Measurements from ENCODE around the gene EXOC3.

EXOC3 gene

DNA sequence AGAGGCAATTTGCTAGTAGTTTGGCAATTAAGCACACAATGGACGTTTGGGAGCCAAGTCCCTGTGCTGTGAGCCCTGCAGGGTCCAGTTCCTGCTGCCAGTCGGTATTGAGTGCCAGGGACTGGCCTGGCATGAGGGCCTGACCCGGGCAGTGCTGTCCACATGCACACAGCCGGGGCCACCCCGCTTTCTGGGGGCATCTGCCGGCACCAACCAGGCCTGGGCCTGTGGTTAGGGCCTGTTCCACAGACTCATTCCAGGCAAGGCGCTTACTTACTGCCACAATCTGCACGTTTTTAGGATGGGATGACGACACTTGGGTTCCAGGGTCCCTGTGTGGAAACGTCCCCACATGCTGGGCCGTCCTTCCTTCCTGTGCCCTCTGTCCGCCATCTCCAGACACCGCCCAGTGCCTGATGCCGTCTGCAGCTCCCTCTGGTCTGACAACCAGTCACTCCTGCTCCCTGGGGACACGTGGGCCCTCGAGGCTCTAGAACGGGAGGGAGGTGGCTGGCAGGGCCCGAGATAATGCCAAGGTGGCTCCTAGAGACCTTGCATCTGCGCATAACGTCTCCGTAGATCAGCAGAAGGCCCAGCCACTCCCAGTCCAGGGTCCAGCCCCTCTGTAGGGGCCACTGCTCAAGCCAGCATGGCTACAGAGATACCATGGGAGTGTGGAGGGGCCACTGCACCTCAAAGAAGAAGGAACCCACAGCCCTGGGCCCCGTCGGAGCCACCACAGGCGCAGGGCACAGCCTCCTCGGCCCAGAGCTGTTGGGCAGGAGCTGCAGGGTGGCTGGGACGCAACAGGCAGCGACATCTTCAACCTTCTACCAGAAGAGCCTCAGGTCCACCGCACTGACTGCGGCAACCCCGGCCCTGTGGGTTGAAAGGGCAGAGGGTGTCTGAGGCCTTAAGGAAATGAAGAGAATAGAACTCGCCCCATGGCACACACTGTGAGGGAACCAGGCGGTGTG is 56.5 kb downstream of the EXOC3 start:
- TF ChIP-seq, protein P1, sequence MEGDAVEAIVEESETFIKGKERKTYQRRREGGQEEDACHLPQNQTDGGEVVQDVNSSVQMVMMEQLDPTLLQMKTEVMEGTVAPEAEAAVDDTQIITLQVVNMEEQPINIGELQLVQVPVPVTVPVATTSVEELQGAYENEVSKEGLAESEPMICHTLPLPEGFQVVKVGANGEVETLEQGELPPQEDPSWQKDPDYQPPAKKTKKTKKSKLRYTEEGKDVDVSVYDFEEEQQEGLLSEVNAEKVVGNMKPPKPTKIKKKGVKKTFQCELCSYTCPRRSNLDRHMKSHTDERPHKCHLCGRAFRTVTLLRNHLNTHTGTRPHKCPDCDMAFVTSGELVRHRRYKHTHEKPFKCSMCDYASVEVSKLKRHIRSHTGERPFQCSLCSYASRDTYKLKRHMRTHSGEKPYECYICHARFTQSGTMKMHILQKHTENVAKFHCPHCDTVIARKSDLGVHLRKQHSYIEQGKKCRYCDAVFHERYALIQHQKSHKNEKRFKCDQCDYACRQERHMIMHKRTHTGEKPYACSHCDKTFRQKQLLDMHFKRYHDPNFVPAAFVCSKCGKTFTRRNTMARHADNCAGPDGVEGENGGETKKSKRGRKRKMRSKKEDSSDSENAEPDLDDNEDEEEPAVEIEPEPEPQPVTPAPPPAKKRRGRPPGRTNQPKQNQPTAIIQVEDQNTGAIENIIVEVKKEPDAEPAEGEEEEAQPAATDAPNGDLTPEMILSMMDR (IDR thresholded peaks at IDR 0.05; ENCODE audit: low read length, missing control alignments): no peak
- H3K4me3 ChIP-seq (replicated peaks; ENCODE audit: low read depth, low read length): no peak overlapping the region
- no peak for DNase-seq (ENCODE audit: low read depth)

DNA sequence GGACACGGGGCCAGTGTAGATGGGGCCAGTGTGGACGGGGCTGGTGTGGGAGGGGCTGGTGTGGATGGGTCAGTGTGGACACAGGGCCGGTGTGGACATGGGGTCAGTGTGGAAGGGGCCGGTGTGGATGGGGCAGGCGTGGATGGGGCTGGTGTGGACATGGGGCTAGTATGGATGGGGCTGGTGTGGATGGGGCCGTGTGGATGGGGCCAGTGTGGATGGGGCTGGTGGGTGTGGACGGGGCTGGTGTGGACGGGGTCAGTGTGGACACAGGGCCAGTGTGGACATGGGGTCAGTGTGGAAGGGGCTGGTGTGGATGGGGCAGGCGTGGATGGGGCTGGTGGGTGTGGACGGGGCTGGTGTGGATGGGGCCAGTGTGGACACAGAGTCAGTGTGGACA is 57.5 kb downstream of the EXOC3 start:
- TF ChIP-seq, protein P1 (IDR thresholded peaks at IDR 0.05; ENCODE audit: low read length, missing control alignments): no peak
- DNase-seq (ENCODE audit: low read depth): no peak
- no peak overlapping the region for H3K4me3 ChIP-seq (replicated peaks; ENCODE audit: low read depth, low read length)

GRCh38 chr5:501105-501830 is 58.3 kb downstream of the EXOC3 start:
- TF ChIP-seq, protein P1 (IDR thresholded peaks at IDR 0.05; ENCODE audit: low read length, missing control alignments): no peak
- H3K4me3 ChIP-seq (replicated peaks; ENCODE audit: low read depth, low read length): no peak overlapping the region
- DNase-seq (ENCODE audit: low read depth): no peak

DNA sequence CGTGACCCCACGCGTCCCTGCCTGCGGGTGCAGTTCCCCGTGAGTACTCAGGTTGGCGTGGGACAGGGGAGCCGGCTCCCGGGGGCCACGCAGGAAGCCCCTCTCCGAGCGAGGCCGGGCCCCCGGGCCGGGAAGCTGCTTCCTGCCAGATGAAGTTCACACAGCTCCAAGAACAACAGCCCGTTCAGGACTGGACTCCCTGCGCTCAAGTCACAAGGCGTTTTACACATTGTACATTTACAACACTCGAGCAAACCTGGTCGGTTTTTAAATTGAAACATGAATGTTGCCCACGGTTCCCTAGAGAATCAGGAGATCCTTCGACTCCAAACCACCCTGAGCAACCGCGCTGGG is 58.8 kb downstream of the EXOC3 start:
- H3K4me3 ChIP-seq (replicated peaks; ENCODE audit: low read depth, low read length): no peak overlapping the region
- DNase-seq (ENCODE audit: low read depth): no peak
- TF ChIP-seq, protein P1 (IDR thresholded peaks at IDR 0.05; ENCODE audit: low read length, missing control alignments): no peak

- H3K4me3 ChIP-seq (replicated peaks; ENCODE audit: low read depth, low read length): no peak overlapping the region
- TF ChIP-seq, protein P1 (IDR thresholded peaks at IDR 0.05; ENCODE audit: low read length, missing control alignments): no peak
- no peak for DNase-seq (ENCODE audit: low read depth)
These were observed 59.5 kb downstream of the EXOC3 start for GRCh38 chr5:502325-503079.

GRCh38 chr5:504326-505154 is 61.6 kb downstream of the EXOC3 start:
- DNase-seq (ENCODE audit: low read depth): no peak
- TF ChIP-seq, protein P1 (IDR thresholded peaks at IDR 0.05; ENCODE audit: low read length, missing control alignments): no peak
- H3K4me3 ChIP-seq (replicated peaks; ENCODE audit: low read depth, low read length): no peak overlapping the region
